Erythroblast (primary cell): ENCODE results near the gene MEGF11.

Experiments used
- GATA1 ChIP-seq: IDR thresholded peaks from 2 replicates; pipeline ENCODE4 v1.6.1; 2011; ENCODE audit warnings: low read depth, mild to moderate bottlenecking, control low read depth, low read length, moderate library complexity
- POLR2A ChIP-seq: IDR thresholded peaks from 2 replicates; pipeline ENCODE4 v1.6.1; 2011; ENCODE audit warnings: mild to moderate bottlenecking, low read length

- TF ChIP-seq POLR2A (no peak), GATA1 (no peak)
Measured at GRCh38 chr15:65913631-65914199, 339.8 kb downstream of the MEGF11 start.
